Measurements from ENCODE around the gene ADAMTS16.

GRCh38 chr5:5303242-5303641 is 163.1 kb downstream of the ADAMTS16 start:
- TF ChIP-seq RARB (CRISPR knock-in tag; IDR thresholded peaks at IDR 0.05) = no peak
- no peak for TF ChIP-seq CREB5 (CRISPR knock-in tag; IDR thresholded peaks at IDR 0.05; ENCODE audit: low read depth)
- TF ChIP-seq PPARA (CRISPR knock-in tag; IDR thresholded peaks at IDR 0.05; ENCODE audit: borderline replicate concordance) = no peak
- no peak for TF ChIP-seq ESRRG (CRISPR knock-in tag; IDR thresholded peaks at IDR 0.05)
- TF ChIP-seq ISL1 (CRISPR knock-in tag; IDR thresholded peaks at IDR 0.05) = no peak
- no peak for TF ChIP-seq ARNTL (CRISPR knock-in tag; IDR thresholded peaks at IDR 0.05; ENCODE audit: borderline replicate concordance, low read depth)
- TF ChIP-seq, protein P1, sequence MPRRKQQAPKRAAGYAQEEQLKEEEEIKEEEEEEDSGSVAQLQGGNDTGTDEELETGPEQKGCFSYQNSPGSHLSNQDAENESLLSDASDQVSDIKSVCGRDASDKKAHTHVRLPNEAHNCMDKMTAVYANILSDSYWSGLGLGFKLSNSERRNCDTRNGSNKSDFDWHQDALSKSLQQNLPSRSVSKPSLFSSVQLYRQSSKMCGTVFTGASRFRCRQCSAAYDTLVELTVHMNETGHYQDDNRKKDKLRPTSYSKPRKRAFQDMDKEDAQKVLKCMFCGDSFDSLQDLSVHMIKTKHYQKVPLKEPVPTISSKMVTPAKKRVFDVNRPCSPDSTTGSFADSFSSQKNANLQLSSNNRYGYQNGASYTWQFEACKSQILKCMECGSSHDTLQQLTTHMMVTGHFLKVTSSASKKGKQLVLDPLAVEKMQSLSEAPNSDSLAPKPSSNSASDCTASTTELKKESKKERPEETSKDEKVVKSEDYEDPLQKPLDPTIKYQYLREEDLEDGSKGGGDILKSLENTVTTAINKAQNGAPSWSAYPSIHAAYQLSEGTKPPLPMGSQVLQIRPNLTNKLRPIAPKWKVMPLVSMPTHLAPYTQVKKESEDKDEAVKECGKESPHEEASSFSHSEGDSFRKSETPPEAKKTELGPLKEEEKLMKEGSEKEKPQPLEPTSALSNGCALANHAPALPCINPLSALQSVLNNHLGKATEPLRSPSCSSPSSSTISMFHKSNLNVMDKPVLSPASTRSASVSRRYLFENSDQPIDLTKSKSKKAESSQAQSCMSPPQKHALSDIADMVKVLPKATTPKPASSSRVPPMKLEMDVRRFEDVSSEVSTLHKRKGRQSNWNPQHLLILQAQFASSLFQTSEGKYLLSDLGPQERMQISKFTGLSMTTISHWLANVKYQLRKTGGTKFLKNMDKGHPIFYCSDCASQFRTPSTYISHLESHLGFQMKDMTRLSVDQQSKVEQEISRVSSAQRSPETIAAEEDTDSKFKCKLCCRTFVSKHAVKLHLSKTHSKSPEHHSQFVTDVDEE (CRISPR knock-in tag; IDR thresholded peaks at IDR 0.05) = no peak
- no peak for TF ChIP-seq TCF4 (CRISPR knock-in tag; IDR thresholded peaks at IDR 0.05; ENCODE audit: borderline replicate concordance)
- TF ChIP-seq, protein P2, sequence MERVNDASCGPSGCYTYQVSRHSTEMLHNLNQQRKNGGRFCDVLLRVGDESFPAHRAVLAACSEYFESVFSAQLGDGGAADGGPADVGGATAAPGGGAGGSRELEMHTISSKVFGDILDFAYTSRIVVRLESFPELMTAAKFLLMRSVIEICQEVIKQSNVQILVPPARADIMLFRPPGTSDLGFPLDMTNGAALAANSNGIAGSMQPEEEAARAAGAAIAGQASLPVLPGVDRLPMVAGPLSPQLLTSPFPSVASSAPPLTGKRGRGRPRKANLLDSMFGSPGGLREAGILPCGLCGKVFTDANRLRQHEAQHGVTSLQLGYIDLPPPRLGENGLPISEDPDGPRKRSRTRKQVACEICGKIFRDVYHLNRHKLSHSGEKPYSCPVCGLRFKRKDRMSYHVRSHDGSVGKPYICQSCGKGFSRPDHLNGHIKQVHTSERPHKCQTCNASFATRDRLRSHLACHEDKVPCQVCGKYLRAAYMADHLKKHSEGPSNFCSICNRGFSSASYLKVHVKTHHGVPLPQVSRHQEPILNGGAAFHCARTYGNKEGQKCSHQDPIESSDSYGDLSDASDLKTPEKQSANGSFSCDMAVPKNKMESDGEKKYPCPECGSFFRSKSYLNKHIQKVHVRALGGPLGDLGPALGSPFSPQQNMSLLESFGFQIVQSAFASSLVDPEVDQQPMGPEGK (CRISPR knock-in tag; IDR thresholded peaks at IDR 0.05; ENCODE audit: borderline replicate concordance) = no peak
- TF ChIP-seq OSR1 (CRISPR knock-in tag; IDR thresholded peaks at IDR 0.05) = no peak
- no peak for TF ChIP-seq ZFP3 (CRISPR knock-in tag; IDR thresholded peaks at IDR 0.05)
- TF ChIP-seq BACH2 (CRISPR knock-in tag; IDR thresholded peaks at IDR 0.05; ENCODE audit: borderline replicate concordance) = no peak
- TF ChIP-seq TOX (CRISPR knock-in tag; IDR thresholded peaks at IDR 0.05; ENCODE audit: borderline replicate concordance) = no peak
- no peak for TF ChIP-seq SNAI2 (CRISPR knock-in tag; IDR thresholded peaks at IDR 0.05)

All from SK-N-SH treated with all-trans-retinoic acid at 6 μM for 48 hours (cell line).